NCI-H187 (cell line): ENCODE measurements around the gene STMN1.

Source experiments
- DNase-seq, 2 experiments: peaks; one replicate each; lab custom pipeline; 2025; lab: John Stamatoyannopoulos, UW

The STMN1 gene

GRCh38 chr1:25895365-25895990 is 10.7 kb downstream of the STMN1 start:
- peak; percentile 45 to 57 for DNase-seq

- no peak for DNase-seq
These were observed 13.1 kb downstream of the STMN1 start for GRCh38 chr1:25893116-25893515.

- DNase-seq, result no peak
These were observed 14.6 kb downstream of the STMN1 start for GRCh38 chr1:25891606-25892005.

GRCh38 chr1:25890239-25891034 is 15.8 kb downstream of the STMN1 start:
- no peak for DNase-seq

GRCh38 chr1:25889470-25889869 is 16.7 kb downstream of the STMN1 start:
- no peak for DNase-seq

- no peak for DNase-seq
These were observed 17.7 kb downstream of the STMN1 start for GRCh38 chr1:25888426-25888987.

- no peak for DNase-seq
These were observed 20.6 kb downstream of the STMN1 start for GRCh38 chr1:25885602-25886001.

GRCh38 chr1:25881266-25881665 is 25.0 kb downstream of the STMN1 start:
- no peak for DNase-seq

GRCh38 chr1:25880518-25880917 is 25.7 kb downstream of the STMN1 start:
- no peak for DNase-seq

GRCh38 chr1:25879675-25880074 is 26.5 kb downstream of the STMN1 start:
- no peak for DNase-seq

- DNase-seq, result no peak
These were observed 27.5 kb downstream of the STMN1 start for GRCh38 chr1:25878690-25879089.

GRCh38 chr1:25877155-25877554 is 29.1 kb downstream of the STMN1 start:
- no peak for DNase-seq

GRCh38 chr1:25876693-25877077 is 29.5 kb downstream of the STMN1 start:
- no peak for DNase-seq

GRCh38 chr1:25875856-25876692 is 30.1 kb downstream of the STMN1 start:
- DNase-seq, result no peak

GRCh38 chr1:25875154-25875855 is 30.9 kb downstream of the STMN1 start, which contains the start of gene PAQR7:
TSS of gene PAQR7 (minus strand) at chr1:25875708. CDS start at chr1:25863839, 11,869 bp downstream.
- DNase-seq, result peak in 1 of 2 experiments; percentile 14

GRCh38 chr1:25874635-25875153 is 31.5 kb downstream of the STMN1 start:
- DNase-seq, result no peak

GRCh38 chr1:25874209-25874608 is 32.0 kb downstream of the STMN1 start:
- DNase-seq, result no peak

- DNase-seq, result no peak
These were observed 33.1 kb downstream of the STMN1 start for GRCh38 chr1:25873120-25873519.

- no peak for DNase-seq
These were observed 33.5 kb downstream of the STMN1 start for GRCh38 chr1:25872713-25873112.

- no peak for DNase-seq
These were observed 34.3 kb downstream of the STMN1 start for GRCh38 chr1:25871704-25872494.
